GM19463 (cell line): ENCODE data around the gene METAP1D.
A peak's percentile ranks its signal among the peaks of the same experiment; 100 is the strongest.
"Not testable (repeated sequence)": the region's sequence is repeated elsewhere in the genome, so short reads cannot be mapped to it uniquely, and the experiment has no call there.

ENCODE experiments used
- ATAC-seq: cut with Tn5 transposase; IDR thresholded peaks from one replicate; pipeline ENCODE4 v1.9.1; 2021; ENCODE audit warnings: mild to moderate bottlenecking, moderate library complexity; ENCODE audit not compliant: unreplicated experiment

METAP1D gene

GRCh38 chr2:171999604-172000469 is at the start of gene METAP1D:
TSS of gene METAP1D (plus strand) at chr2:171999953. CDS start at chr2:171999970, 17 bp downstream.
- ATAC-seq = peak; percentile 97

GRCh38 chr2:171952276-171952675 is 47.5 kb upstream of the METAP1D start:
- no peak for ATAC-seq

GRCh38 chr2:171952748-171953147 is 47.0 kb upstream of the METAP1D start:
- ATAC-seq = no peak

GRCh38 chr2:171956135-171956825 is 43.5 kb upstream of the METAP1D start:
- ATAC-seq = no peak

GRCh38 chr2:171957061-171957460 is 42.7 kb upstream of the METAP1D start:
- ATAC-seq = no peak

- no peak for ATAC-seq
These were observed 41.3 kb upstream of the METAP1D start for GRCh38 chr2:171958475-171958874.

GRCh38 chr2:171959998-171960397 is 39.8 kb upstream of the METAP1D start:
- no peak for ATAC-seq

- ATAC-seq = no peak
These were observed 39.2 kb upstream of the METAP1D start for GRCh38 chr2:171960570-171960969.

GRCh38 chr2:171963198-171963597 is 36.6 kb upstream of the METAP1D start:
- no peak for ATAC-seq

- ATAC-seq = no peak
These were observed 35.4 kb upstream of the METAP1D start for GRCh38 chr2:171964308-171964707.

- no peak for ATAC-seq
These were observed 34.5 kb upstream of the METAP1D start for GRCh38 chr2:171965238-171965637.

GRCh38 chr2:171965661-171966060 is 34.1 kb upstream of the METAP1D start:
- ATAC-seq = no peak

GRCh38 chr2:171966235-171966634 is 33.5 kb upstream of the METAP1D start:
- ATAC-seq = no peak

- ATAC-seq = no peak
These were observed 33.1 kb upstream of the METAP1D start for GRCh38 chr2:171966688-171967087.

- ATAC-seq = no peak
These were observed 31.2 kb upstream of the METAP1D start for GRCh38 chr2:171968509-171968908.

GRCh38 chr2:171972329-171972982 is 27.3 kb upstream of the METAP1D start:
- no peak for ATAC-seq

- no peak for ATAC-seq
These were observed 20.6 kb upstream of the METAP1D start for GRCh38 chr2:171979103-171979502.

- ATAC-seq = not testable (repeated sequence)
These were observed 15.8 kb upstream of the METAP1D start for GRCh38 chr2:171983924-171984323.

- no peak for ATAC-seq
These were observed 14.7 kb upstream of the METAP1D start for GRCh38 chr2:171985076-171985475.

- ATAC-seq = no peak
These were observed 13.0 kb upstream of the METAP1D start for GRCh38 chr2:171986778-171987177.

- ATAC-seq = no peak
These were observed 8.7 kb upstream of the METAP1D start for GRCh38 chr2:171991027-171991426.

- no peak for ATAC-seq
These were observed 4.2 kb upstream of the METAP1D start for GRCh38 chr2:171995586-171995985.
